GM12873 (cell line): Measurements from ENCODE around the gene CNOT4.

Source experiments
- CTCF ChIP-seq: IDR thresholded peaks from 2 replicates; pipeline ENCODE4 v1.5.1; 2012; ENCODE audit warnings: low read depth, mild to moderate bottlenecking, moderate library complexity, low read length, control low read depth; ENCODE audit not compliant: insufficient read depth; ENCODE audit errors: missing control alignments

The CNOT4 gene

GRCh38 chr7:135364206-135364605, 145.7 kb downstream of the CNOT4 start:
- TF ChIP-seq CTCF = no peak

- peak; percentile 33 for TF ChIP-seq CTCF
Measured at GRCh38 chr7:135362871-135363270, 147.0 kb downstream of the CNOT4 start.

- no peak for TF ChIP-seq CTCF
Measured at GRCh38 chr7:135361788-135362187, 148.1 kb downstream of the CNOT4 start.

- TF ChIP-seq CTCF = no peak
Measured at GRCh38 chr7:135359615-135360014, 150.3 kb downstream of the CNOT4 start.

GRCh38 chr7:135355377-135356048, 154.4 kb downstream of the CNOT4 start:
- TF ChIP-seq CTCF = no peak

- TF ChIP-seq CTCF = no peak
Measured at GRCh38 chr7:135353832-135354231, 156.1 kb downstream of the CNOT4 start.

- TF ChIP-seq CTCF = no peak
Measured at GRCh38 chr7:135352285-135352684, 157.6 kb downstream of the CNOT4 start.
